Central memory CD8-positive, alpha-beta T cell (primary cell): ENCODE results near the gene CARMIL1.
"Not testable (repeated sequence)": the region's sequence is repeated elsewhere in the genome, so short reads cannot be mapped to it uniquely, and the experiment has no call there.

Experiments used
- ATAC-seq: fragments of 150-1000 bp; cut with Tn5 transposase; replicated peaks from 2 replicates; pipeline ENCODE4 v1.10.0; 2022; ENCODE audit warnings: mild to moderate bottlenecking, moderate FRiP score, moderate number of reproducible peaks; ENCODE audit not compliant: poor library complexity, severe bottlenecking; ENCODE audit errors: extremely low read depth
- DNase-seq, 2 donors: peaks; one replicate each; pipeline ENCODE4 v3.0.0; 2021; ENCODE audit warnings: low spot score in 2 of 2
- H3K27ac Mint-ChIP-seq: one replicate; pipeline ENCODE4 v1.8.0; 2022; ENCODE audit warnings: low read depth, mild to moderate bottlenecking, moderate library complexity, mixed read lengths
- H3K27me3 Mint-ChIP-seq: one replicate; pipeline ENCODE4 v1.8.0; 2022; ENCODE audit warnings: mixed read lengths
- H3K36me3 Mint-ChIP-seq: one replicate; pipeline ENCODE4 v1.8.0; 2022; ENCODE audit warnings: mild to moderate bottlenecking, moderate library complexity, mixed read lengths; ENCODE audit not compliant: insufficient read depth
- H3K4me1 Mint-ChIP-seq: one replicate; pipeline ENCODE4 v1.8.0; 2022; ENCODE audit warnings: mixed read lengths
- H3K4me3 Mint-ChIP-seq: one replicate; pipeline ENCODE4 v1.8.0; 2022; ENCODE audit warnings: mild to moderate bottlenecking, moderate library complexity, mixed read lengths
- H3K9me3 Mint-ChIP-seq: one replicate; pipeline ENCODE4 v1.8.0; 2022; ENCODE audit warnings: mixed read lengths

The CARMIL1 gene

DNA sequence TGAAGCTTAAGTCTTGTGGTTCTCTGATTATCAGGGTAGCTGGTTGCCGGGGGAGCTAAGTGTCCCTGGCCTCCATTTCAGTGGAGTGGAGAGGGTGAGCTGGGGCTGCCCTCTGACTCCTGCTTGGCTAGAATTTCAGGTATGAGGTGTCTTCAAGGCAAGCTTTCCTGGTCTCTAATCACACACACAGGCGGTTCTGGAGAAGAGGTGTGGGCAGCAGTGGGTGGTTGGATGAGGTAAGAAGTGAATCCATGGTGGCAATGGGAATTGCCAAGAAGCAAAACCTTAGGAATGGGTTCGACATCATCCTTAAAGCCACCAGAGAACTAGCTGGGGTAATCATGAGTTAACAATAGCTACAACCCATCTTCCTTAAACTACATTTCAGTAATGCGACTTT lies 157.6 kb downstream of the CARMIL1 start:
- H3K9me3 Mint-ChIP-seq = no peaks in the 10 kb centered on the region
- H3K4me3 Mint-ChIP-seq = no peak overlapping the region
- no peak for DNase-seq
- H3K27ac Mint-ChIP-seq = no peak overlapping the region
- ATAC-seq = no peak
- H3K36me3 Mint-ChIP-seq = no peaks in the 10 kb centered on the region
- no peaks in the 10 kb centered on the region for H3K27me3 Mint-ChIP-seq
- no peaks in the 10 kb centered on the region for H3K4me1 Mint-ChIP-seq

DNA sequence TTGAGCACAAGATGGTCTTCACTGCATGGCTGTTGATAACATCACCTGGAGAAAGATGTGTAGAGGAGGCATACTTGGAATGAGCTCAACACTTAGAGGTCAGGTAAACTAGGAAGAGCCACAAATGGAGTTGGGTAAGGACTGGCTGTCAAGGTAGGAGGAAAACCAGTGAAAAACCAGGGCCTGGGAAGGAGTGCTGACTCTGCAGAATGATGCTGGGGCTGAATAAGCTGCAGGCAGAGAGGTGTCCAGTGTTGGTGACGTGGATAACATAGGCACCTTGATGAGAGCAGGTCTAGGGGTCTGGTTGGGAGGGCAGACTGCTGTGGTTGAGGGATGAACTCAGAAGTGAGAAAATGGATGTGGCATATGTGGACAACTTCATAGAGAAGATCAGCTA lies 160.2 kb downstream of the CARMIL1 start:
- H3K27me3 Mint-ChIP-seq = no peaks in the 10 kb centered on the region
- no peak overlapping the region for H3K4me3 Mint-ChIP-seq
- no peak overlapping the region for H3K27ac Mint-ChIP-seq
- no peaks in the 10 kb centered on the region for H3K36me3 Mint-ChIP-seq
- H3K9me3 Mint-ChIP-seq = no peaks in the 10 kb centered on the region
- no peak for ATAC-seq
- no peak for DNase-seq
- H3K4me1 Mint-ChIP-seq = no peaks in the 10 kb centered on the region

DNA sequence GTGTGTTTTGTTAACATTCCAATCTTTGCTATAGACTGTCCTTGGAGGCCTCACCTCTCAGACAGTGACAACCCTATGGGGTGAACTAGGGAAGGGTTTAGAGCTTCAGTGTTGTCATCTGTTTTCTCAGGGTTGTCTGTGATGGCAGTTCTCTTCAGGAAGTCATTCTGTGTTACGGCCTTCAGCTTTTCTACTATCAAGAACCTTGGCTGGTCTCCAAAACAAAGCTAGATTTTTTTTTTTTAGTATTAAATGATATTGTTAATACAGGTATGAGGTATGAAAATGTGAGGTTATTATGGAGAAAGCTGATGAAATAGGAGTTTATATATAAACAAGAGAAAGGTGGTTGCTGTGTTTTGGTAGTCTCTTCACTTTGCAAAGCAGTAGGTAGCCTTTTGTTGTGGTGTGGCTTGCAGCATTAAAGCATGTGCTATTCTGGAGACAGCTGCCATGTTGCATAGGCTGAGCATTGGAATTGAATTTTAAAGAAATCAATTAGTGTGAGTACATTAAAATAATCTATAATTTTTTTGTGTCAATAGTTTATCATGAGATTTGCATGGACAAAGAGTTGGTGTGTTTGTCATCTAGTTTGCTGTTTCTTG lies 162.6 kb downstream of the CARMIL1 start:
- Mint-ChIP-seq H3K36me3 (peaks cover 2% of the 10 kb centered on the region), H3K9me3 (no peaks in the 10 kb centered on the region), H3K4me1 (peaks cover 5% of the 10 kb centered on the region), H3K27ac (no peak overlapping the region), H3K4me3 (no peak overlapping the region), H3K27me3 (no peaks in the 10 kb centered on the region)
- ATAC-seq = no peak
- DNase-seq = no peak

- DNase-seq (no peak), ATAC-seq (no peak)
- Mint-ChIP-seq H3K9me3 (no peaks in the 10 kb centered on the region), H3K4me3 (no peak overlapping the region), H3K27me3 (no peaks in the 10 kb centered on the region), H3K36me3 (peaks cover 2% of the 10 kb centered on the region), H3K27ac (no peak overlapping the region), H3K4me1 (peaks cover 12% of the 10 kb centered on the region)
Measured at GRCh38 chr6:25442898-25443297, 163.7 kb downstream of the CARMIL1 start.

- H3K27ac Mint-ChIP-seq, H3K9me3 Mint-ChIP-seq, DNase-seq, H3K27me3 Mint-ChIP-seq, H3K4me3 Mint-ChIP-seq, ATAC-seq, H3K36me3 Mint-ChIP-seq: not testable (repeated sequence)
- peaks cover 14% of the 10 kb centered on the region for H3K4me1 Mint-ChIP-seq
Measured at GRCh38 chr6:25444521-25444920, 165.3 kb downstream of the CARMIL1 start.

GRCh38 chr6:25446830-25447569 lies 167.8 kb downstream of the CARMIL1 start:
- Mint-ChIP-seq H3K36me3 (peaks cover 2% of the 10 kb centered on the region), H3K9me3 (no peaks in the 10 kb centered on the region), H3K4me1 (peaks cover 14% of the 10 kb centered on the region), H3K27me3 (no peaks in the 10 kb centered on the region), H3K4me3 (no peak overlapping the region), H3K27ac (no peak overlapping the region)
- ATAC-seq = no peak
- no peak for DNase-seq

DNA sequence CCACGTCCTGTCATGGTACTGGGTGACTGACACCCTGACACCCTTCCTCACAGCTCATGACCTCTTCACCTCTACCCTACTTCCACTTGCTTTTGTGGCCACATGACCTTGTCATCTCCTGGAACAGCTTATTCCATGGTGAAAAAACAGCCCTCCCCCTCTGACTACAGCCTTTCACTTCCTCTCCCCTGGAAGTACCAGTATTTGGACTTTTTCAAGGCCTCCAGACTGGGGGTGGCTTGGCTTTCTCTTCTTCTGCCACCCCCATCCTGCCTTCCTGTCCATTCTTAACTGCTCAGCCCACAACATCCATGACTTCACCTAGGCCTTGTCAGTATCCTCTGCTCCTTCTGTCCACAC lies 168.4 kb downstream of the CARMIL1 start:
- no peak for DNase-seq
- ATAC-seq = peak; percentile 56
- peaks cover 2% of the 10 kb centered on the region for H3K36me3 Mint-ChIP-seq
- H3K9me3 Mint-ChIP-seq = no peaks in the 10 kb centered on the region
- no peaks in the 10 kb centered on the region for H3K27me3 Mint-ChIP-seq
- peaks cover 14% of the 10 kb centered on the region for H3K4me1 Mint-ChIP-seq
- no peak overlapping the region for H3K27ac Mint-ChIP-seq
- no peak overlapping the region for H3K4me3 Mint-ChIP-seq

DNA sequence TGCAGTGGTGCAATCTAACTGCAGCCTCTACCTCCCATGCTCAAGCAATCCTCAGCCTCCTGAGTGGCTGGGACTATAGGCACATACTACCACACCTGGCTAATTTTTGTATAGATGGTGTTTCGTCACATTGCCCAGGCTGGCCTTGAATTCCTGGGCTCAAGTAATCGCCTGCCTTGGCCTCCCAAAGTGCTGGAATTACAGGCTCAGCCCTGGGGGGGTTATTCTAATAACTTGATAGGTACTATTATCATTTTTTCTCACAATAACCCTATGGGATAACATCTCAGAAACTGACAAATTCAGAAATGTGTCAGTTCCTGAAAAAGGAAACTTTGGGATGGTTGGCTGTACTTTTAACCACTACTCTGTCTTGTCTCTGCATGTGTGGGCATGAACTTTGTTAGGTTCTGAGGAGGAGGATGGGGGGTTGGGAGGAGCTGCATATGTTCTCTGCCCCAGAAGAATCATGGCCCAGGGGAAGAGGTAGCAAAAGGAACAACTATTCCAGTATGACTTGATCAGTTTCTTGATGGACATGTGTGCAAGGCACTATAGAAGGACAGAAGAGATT lies 169.9 kb downstream of the CARMIL1 start:
- no peak overlapping the region for H3K27ac Mint-ChIP-seq
- H3K27me3 Mint-ChIP-seq = no peaks in the 10 kb centered on the region
- ATAC-seq (no peak), DNase-seq (no peak)
- no peak overlapping the region for H3K4me3 Mint-ChIP-seq
- H3K4me1 Mint-ChIP-seq = peaks cover 14% of the 10 kb centered on the region
- H3K9me3 Mint-ChIP-seq = no peaks in the 10 kb centered on the region
- peaks cover 2% of the 10 kb centered on the region for H3K36me3 Mint-ChIP-seq

- H3K4me3 Mint-ChIP-seq = no peak overlapping the region
- no peaks in the 10 kb centered on the region for H3K27me3 Mint-ChIP-seq
- ATAC-seq (no peak), DNase-seq (no peak)
- H3K27ac Mint-ChIP-seq = no peak overlapping the region
- H3K4me1 Mint-ChIP-seq = peaks cover 14% of the 10 kb centered on the region
- peaks cover 2% of the 10 kb centered on the region for H3K36me3 Mint-ChIP-seq
- no peaks in the 10 kb centered on the region for H3K9me3 Mint-ChIP-seq
Measured at GRCh38 chr6:25449774-25450173, 170.6 kb downstream of the CARMIL1 start.

DNA sequence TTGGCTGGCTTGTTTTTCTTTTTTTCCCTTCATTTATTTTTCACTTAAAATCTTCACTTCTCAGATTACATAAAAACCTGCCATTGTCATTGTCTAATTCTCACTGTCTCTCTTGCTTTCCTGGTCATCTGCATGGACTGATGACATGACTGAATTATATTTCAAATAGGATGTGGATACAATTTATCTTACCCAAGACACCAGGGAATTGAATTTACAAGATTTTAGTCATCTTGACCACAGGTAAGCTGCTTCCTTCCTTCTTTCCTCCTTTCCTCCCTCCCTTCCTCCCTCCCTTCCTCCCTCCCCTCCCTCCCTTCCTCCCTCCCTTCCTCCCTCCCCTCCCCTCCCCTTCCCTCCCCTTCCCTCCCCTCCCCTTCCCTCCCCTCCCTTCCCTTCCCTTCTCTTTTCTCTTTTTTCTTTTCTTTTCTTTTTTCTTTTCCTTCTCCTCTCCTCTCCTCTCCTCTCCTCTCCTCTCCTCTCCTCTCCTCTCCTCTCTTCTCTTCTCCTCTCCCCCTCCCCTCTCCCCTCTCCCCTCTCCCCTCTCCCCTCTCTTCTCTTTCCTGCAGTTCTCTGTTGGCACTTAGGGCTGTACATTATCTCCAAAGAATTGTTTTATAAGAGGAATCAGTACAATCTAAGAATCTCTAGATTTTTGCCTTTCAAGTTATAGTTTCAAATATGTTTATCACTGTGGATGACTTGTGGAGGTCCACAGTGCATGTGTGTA lies 171.5 kb downstream of the CARMIL1 start:
- no peak for DNase-seq
- H3K36me3 Mint-ChIP-seq = peaks cover 2% of the 10 kb centered on the region
- ATAC-seq = no peak
- no peak overlapping the region for H3K4me3 Mint-ChIP-seq
- H3K27ac Mint-ChIP-seq = no peak overlapping the region
- peaks cover 14% of the 10 kb centered on the region for H3K4me1 Mint-ChIP-seq
- no peaks in the 10 kb centered on the region for H3K9me3 Mint-ChIP-seq
- H3K27me3 Mint-ChIP-seq = no peaks in the 10 kb centered on the region

GRCh38 chr6:25452031-25452430 lies 172.9 kb downstream of the CARMIL1 start:
- Mint-ChIP-seq H3K36me3 (peaks cover 3% of the 10 kb centered on the region), H3K27me3 (no peaks in the 10 kb centered on the region), H3K4me1 (peaks cover 7% of the 10 kb centered on the region), H3K27ac (no peak overlapping the region), H3K9me3 (no peaks in the 10 kb centered on the region), H3K4me3 (no peak overlapping the region)
- DNase-seq = no peak
- ATAC-seq = no peak

DNA sequence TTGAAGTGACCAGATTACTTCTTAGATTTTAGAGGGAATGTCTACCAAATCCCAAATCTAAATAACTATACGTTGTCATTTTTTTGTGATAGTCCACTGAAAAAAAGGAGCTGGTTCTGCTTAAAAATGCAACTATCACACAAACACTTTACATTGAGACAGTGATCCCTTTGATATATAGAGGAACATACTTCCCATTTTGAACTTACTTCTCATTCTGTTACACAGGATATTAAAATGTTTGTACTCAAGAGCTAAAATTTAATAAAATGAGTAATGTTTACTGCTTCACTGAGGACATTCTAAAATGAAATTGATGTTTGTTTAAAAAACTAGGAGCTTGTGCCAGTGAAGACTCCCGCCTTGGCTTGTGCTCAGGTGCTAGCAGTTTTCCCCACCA lies 174.1 kb downstream of the CARMIL1 start:
- no peak for ATAC-seq
- H3K36me3 Mint-ChIP-seq = peaks cover 3% of the 10 kb centered on the region
- no peaks in the 10 kb centered on the region for H3K9me3 Mint-ChIP-seq

DNA sequence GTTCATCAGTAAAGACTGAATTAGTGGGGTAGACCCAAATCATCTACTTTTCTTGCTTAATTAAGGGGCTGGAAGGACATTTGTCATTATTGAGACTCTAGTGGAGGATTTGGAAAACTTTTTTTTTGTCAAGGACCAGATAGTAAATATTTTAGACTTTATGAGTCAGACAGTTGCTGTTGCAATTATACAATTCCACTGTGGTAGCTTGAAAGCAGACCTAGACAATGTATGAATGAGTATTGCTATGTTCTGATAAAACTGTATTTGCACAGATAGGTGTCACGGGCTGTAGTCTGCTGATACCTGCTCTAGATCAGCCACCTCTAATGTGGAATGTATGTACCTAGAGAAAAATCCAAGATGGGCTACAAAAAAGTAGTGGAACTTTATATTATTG lies 175.0 kb downstream of the CARMIL1 start:
- no peak overlapping the region for H3K27ac Mint-ChIP-seq
- H3K4me3 Mint-ChIP-seq = no peak overlapping the region
- H3K36me3 Mint-ChIP-seq = peaks cover 3% of the 10 kb centered on the region
- H3K9me3 Mint-ChIP-seq = no peaks in the 10 kb centered on the region
- DNase-seq (no peak), ATAC-seq (no peak)
- no peaks in the 10 kb centered on the region for H3K4me1 Mint-ChIP-seq
- no peaks in the 10 kb centered on the region for H3K27me3 Mint-ChIP-seq

More for the DNA sequence above, 174.1 kb downstream of the CARMIL1 start:
- Mint-ChIP-seq H3K27me3 (no peaks in the 10 kb centered on the region), H3K27ac (no peak overlapping the region), H3K4me3 (no peak overlapping the region), H3K4me1 (no peaks in the 10 kb centered on the region)
- DNase-seq = no peak
